Brain microvascular endothelial cell (primary cell): ENCODE data around the gene SH3PXD2A.
"Not testable (repeated sequence)": the region's sequence is repeated elsewhere in the genome, so short reads cannot be mapped to it uniquely, and the experiment has no call there.

Source experiments
- DNase-seq: peaks from one replicate; pipeline ENCODE4 v3.0.0-alpha.2; 2020
- H3K27ac ChIP-seq: fragments of 250-450 bp; sonication (Bioruptor Pico); 2 replicates; pipeline ENCODE4 v1.5.1; 2020; ENCODE audit warnings: mild to moderate bottlenecking, moderate library complexity
- H3K27me3 ChIP-seq: fragments of 250-450 bp; sonication (Bioruptor Pico); replicated peaks from 2 replicates; pipeline ENCODE4 v1.5.1; 2020; ENCODE audit warnings: mild to moderate bottlenecking
- H3K36me3 ChIP-seq: fragments of 250-450 bp; sonication (Bioruptor Pico); replicated peaks from 2 replicates; pipeline ENCODE4 v1.5.1; 2020; ENCODE audit warnings: mild to moderate bottlenecking
- H3K4me3 ChIP-seq: 2 replicates; pipeline ENCODE4 v1.5.1; 2011; ENCODE audit warnings: low read depth, mild to moderate bottlenecking, control low read depth, low read length, moderate library complexity
- CTCF ChIP-seq: IDR thresholded peaks from 2 replicates; pipeline ENCODE4 v1.5.1; 2011; ENCODE audit warnings: low read depth, mild to moderate bottlenecking, moderate library complexity, low read length, control low read depth, inconsistent platforms; ENCODE audit errors: missing control alignments
- in situ Hi-C: cut with HindIII; loops from 2 replicates; pipeline ENCODE4 v1.10.0; 2017; ENCODE audit warnings: low sequenced_read_pairs, low pct_ligation_motif_present

Gene SH3PXD2A

GRCh38 chr10:103819493-103819892 lies 35.9 kb downstream of the SH3PXD2A start:
- in situ Hi-C loops = no loop called here

GRCh38 chr10:103818765-103819374 lies 36.5 kb downstream of the SH3PXD2A start:
- TF ChIP-seq CTCF = no peak
- no peaks in the 10 kb centered on the region for H3K27me3 ChIP-seq
- in situ Hi-C loops = no loop called here
- H3K36me3 ChIP-seq = no peaks in the 10 kb centered on the region
- H3K27ac ChIP-seq = no peak overlapping the region
- DNase-seq = no peak
- H3K4me3 ChIP-seq = no peak overlapping the region

More at GRCh38 chr10:103819493-103819892, 35.9 kb downstream of the SH3PXD2A start:
- Histone ChIP-seq H3K27ac (no peak overlapping the region), H3K36me3 (no peaks in the 10 kb centered on the region), H3K4me3 (no peak overlapping the region), H3K27me3 (no peaks in the 10 kb centered on the region)
- TF ChIP-seq CTCF = no peak
- no peak for DNase-seq

GRCh38 chr10:103818105-103818504 lies 37.3 kb downstream of the SH3PXD2A start:
- no peak for DNase-seq
- Histone ChIP-seq H3K27me3 (no peaks in the 10 kb centered on the region), H3K27ac (no peak overlapping the region), H3K4me3 (no peak overlapping the region), H3K36me3 (no peaks in the 10 kb centered on the region)
- in situ Hi-C loops = no loop called here
- no peak for TF ChIP-seq CTCF

- no peak for TF ChIP-seq CTCF
- no peaks in the 10 kb centered on the region for H3K27me3 ChIP-seq
- no peak overlapping the region for H3K27ac ChIP-seq
- peak; percentile 40 for DNase-seq
- in situ Hi-C loops = no loop called here
- no peaks in the 10 kb centered on the region for H3K36me3 ChIP-seq
- H3K4me3 ChIP-seq = no peak overlapping the region
Observed at GRCh38 chr10:103816431-103816830, 38.9 kb downstream of the SH3PXD2A start.

- H3K36me3 ChIP-seq = no peaks in the 10 kb centered on the region
- no peak for DNase-seq
- in situ Hi-C loops = no loop called here
- no peaks in the 10 kb centered on the region for H3K27me3 ChIP-seq
- H3K27ac ChIP-seq = no peak overlapping the region
- no peak overlapping the region for H3K4me3 ChIP-seq
- no peak for TF ChIP-seq CTCF
Observed at GRCh38 chr10:103814626-103815370, 40.6 kb downstream of the SH3PXD2A start.

- TF ChIP-seq CTCF = no peak
- in situ Hi-C loops = no loop called here
Observed at GRCh38 chr10:103814105-103814504, 41.3 kb downstream of the SH3PXD2A start.

GRCh38 chr10:103813312-103813711 lies 42.1 kb downstream of the SH3PXD2A start:
- H3K4me3 ChIP-seq, DNase-seq, H3K36me3 ChIP-seq, H3K27me3 ChIP-seq, H3K27ac ChIP-seq, in situ Hi-C loops: not testable (repeated sequence)

More at GRCh38 chr10:103814105-103814504, 41.3 kb downstream of the SH3PXD2A start:
- H3K27ac ChIP-seq = no peak overlapping the region
- no peak for DNase-seq
- no peaks in the 10 kb centered on the region for H3K27me3 ChIP-seq
- H3K4me3 ChIP-seq = no peak overlapping the region
- no peaks in the 10 kb centered on the region for H3K36me3 ChIP-seq
